HG03469 (cell line): ENCODE data around the gene CX3CR1.
A peak's percentile ranks its signal among the peaks of the same experiment; 100 is the strongest.
"Not testable (repeated sequence)": the region's sequence is repeated elsewhere in the genome, so short reads cannot be mapped to it uniquely, and the experiment has no call there.

Source experiments
- ATAC-seq: cut with Tn5 transposase; IDR thresholded peaks from one replicate; pipeline ENCODE4 v1.9.1; 2021; ENCODE audit warnings: mild to moderate bottlenecking, moderate library complexity, moderate number of reproducible peaks; ENCODE audit not compliant: unreplicated experiment

The CX3CR1 gene

GRCh38 chr3:39279745-39280517 is at the start of gene CX3CR1:
TSS of gene CX3CR1 (minus strand) at chr3:39280036. CDS start at chr3:39266509, 13,527 bp downstream.
- no peak for ATAC-seq

GRCh38 chr3:39329493-39329892 is 49.7 kb upstream of the CX3CR1 start, which contains the start of gene CCR8:
TSS of gene CCR8 (plus strand) at chr3:39329709. CDS start at chr3:39332332, 2,623 bp downstream.
- ATAC-seq: no peak

- peak; percentile 69 for ATAC-seq
These were observed 48.0 kb upstream of the CX3CR1 start for GRCh38 chr3:39327746-39328349.

GRCh38 chr3:39327053-39327745 is 47.4 kb upstream of the CX3CR1 start:
- no peak for ATAC-seq

- no peak for ATAC-seq
These were observed 45.4 kb upstream of the CX3CR1 start for GRCh38 chr3:39325236-39325635.

GRCh38 chr3:39323494-39323893 is 43.7 kb upstream of the CX3CR1 start:
- ATAC-seq: no peak

- ATAC-seq: no peak
These were observed 43.1 kb upstream of the CX3CR1 start for GRCh38 chr3:39322936-39323335.

- ATAC-seq: not testable (repeated sequence)
These were observed 42.4 kb upstream of the CX3CR1 start for GRCh38 chr3:39322209-39322715.

GRCh38 chr3:39321574-39321983 is 41.7 kb upstream of the CX3CR1 start:
- not testable (repeated sequence) for ATAC-seq

- no peak for ATAC-seq
These were observed 39.4 kb upstream of the CX3CR1 start for GRCh38 chr3:39319249-39319648.

- no peak for ATAC-seq
These were observed 38.5 kb upstream of the CX3CR1 start for GRCh38 chr3:39318301-39318700.

GRCh38 chr3:39317571-39318169 is 37.8 kb upstream of the CX3CR1 start:
- no peak for ATAC-seq

- no peak for ATAC-seq
These were observed 35.6 kb upstream of the CX3CR1 start for GRCh38 chr3:39315420-39315819.

- no peak for ATAC-seq
These were observed 33.5 kb upstream of the CX3CR1 start for GRCh38 chr3:39313289-39313688.

- ATAC-seq: no peak
These were observed 22.3 kb upstream of the CX3CR1 start for GRCh38 chr3:39302178-39302577.

- no peak for ATAC-seq
These were observed 19.4 kb upstream of the CX3CR1 start for GRCh38 chr3:39299279-39299678.

GRCh38 chr3:39296197-39297077 is 16.6 kb upstream of the CX3CR1 start:
- no peak for ATAC-seq

GRCh38 chr3:39295184-39295775 is 15.4 kb upstream of the CX3CR1 start:
- ATAC-seq: peak; percentile 78

- ATAC-seq: no peak
These were observed 14.8 kb upstream of the CX3CR1 start for GRCh38 chr3:39294446-39295183.
